ENCODE measurements around the gene WDR87. TPM values are rescaled to one million over a fixed set of nuclear protein-coding genes. Genes with fewer than 3 reads are reported as not detected.
"Not testable (repeated sequence)": the region's sequence is repeated elsewhere in the genome, so short reads cannot be mapped to it uniquely, and the experiment has no call there.

The WDR87 gene
- polyA plus RNA-seq, 2 of the 4 experiments (the other 2 are of a cell fraction), result not detected

DNA sequence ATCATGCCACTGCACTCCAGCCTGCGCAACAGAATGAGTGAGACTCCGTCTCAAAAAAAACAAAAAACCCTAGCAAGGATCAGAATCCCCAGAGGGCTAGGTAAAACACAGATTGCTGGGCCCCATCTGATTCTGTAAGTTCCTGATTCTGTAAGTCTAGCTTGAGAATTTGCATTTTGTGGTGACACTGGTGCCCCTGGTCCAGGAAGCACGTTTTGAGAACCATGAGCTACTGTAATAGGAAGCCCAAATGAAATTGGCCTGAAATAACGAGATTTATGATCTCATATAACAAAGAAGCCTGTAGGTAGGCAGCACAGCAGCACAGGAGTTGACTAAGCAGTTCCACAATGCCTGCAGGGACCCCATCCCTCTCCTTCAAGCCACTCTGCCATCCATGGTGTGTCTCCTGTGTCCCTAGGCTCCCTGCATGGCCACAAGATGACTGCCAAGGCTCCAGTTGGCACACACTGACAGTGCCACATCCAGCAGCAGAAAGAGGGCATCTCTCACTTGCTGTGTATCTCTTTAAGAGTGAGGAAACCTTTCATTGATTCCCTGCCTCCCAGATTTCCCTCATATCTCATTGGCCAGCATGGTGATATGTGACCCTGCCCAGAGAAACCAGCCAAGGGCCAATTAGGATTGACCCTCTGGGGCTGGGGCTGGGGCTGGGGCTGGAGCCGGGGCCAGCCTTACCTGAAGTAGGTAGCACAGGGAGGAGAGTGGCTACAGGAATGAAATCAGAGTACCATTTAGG is 22.3 kb upstream of the WDR87 start:
- ChIA-PET CTCF (interaction anchor here (0.8 to 16.3 kb wide), 7 partner anchors 9 to 312 kb away, joined by 3 to 230 read pairs (median 3); partner anchors contain the start of genes SIPA1L3 and WDR87), POLR2A (no interaction called here)
- DNase-seq (ENCODE audit: low read depth in 1 of 2, low spot score in 1 of 2) (peak; percentile 68 to 74), FAIRE-seq (peak; percentile 82), ATAC-seq (peak; percentile 8 to 53; a peak in 3 of 6 replicates)
- Histone ChIP-seq H3K27ac (peak overlapping the region; percentile 32 to 50), H3K9me3 (0 out of 3 replicates have a peak, but pooled peaks cover 4% of the 10 kb centered on the region), H3K4me3 (no peak overlapping the region), H3K4me1 (peaks cover 60% of the 10 kb centered on the region), H3K4me2 (peak overlapping the region; percentile 49)
- no peak for TF ChIP-seq CBX8 (IDR thresholded peaks at IDR 0.05)
- peak; percentile 39; the same call in 1 of the 2 replicates for TF ChIP-seq POLR2AphosphoS2 (conservative IDR thresholded peaks at IDR 0.05; ENCODE audit: low read length)
- WGBS (ENCODE audit: missing lambda C conversion rate), result 42% methylated on average over 5 of the region's 5 CpGs

DNA sequence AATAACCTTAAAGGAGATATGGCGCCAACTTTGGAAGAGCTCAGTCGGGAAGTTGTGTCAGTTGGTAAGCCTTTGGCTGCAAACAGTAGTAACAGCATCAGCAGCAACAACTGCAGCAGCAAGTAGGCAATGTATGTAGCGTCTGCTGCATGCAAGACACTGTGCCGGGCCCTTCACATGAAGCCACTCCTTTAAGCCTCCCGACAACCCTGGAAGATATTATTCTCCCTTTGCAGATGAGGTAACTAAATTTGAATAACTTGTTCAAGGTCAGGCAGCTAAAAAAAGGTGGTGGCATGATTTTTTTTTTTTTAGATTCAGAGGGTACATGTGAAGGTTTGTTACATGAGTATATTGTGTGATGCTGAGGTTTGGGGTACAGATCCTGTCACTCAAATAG is 20.3 kb upstream of the WDR87 start:
- ChIA-PET CTCF (interaction anchor here (0.7 to 16.3 kb wide), 5 partner anchors 12 to 168 kb away, joined by 3 to 230 read pairs (median 6); partner anchors contain the start of genes SIPA1L3 and WDR87), POLR2A (interaction anchor here (0.7 to 1.2 kb wide), 2 partner anchors 20 to 1154 kb away, joined by 3 to 4 read pairs; partner anchors contain the start of gene SIPA1L3)
- Histone ChIP-seq H3K4me3 (no peak overlapping the region), H3K4me2 (no peak overlapping the region), H3K9me3 (0 out of 3 replicates have a peak, but pooled peaks cover 4% of the 10 kb centered on the region), H3K27ac (peak overlapping the region in 1 of 2 experiments; percentile 38; a peak in 3 of 6 replicates), H3K4me1 (peaks cover 55% of the 10 kb centered on the region)
- no peak for DNase-seq (ENCODE audit: low read depth in 1 of 2, low spot score in 1 of 2)
- TF ChIP-seq HOXB13 (CRISPR knock-in tag; IDR thresholded peaks at IDR 0.05; ENCODE audit: low read depth), result no peak
- TF ChIP-seq, protein P1, sequence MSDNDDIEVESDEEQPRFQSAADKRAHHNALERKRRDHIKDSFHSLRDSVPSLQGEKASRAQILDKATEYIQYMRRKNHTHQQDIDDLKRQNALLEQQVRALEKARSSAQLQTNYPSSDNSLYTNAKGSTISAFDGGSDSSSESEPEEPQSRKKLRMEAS (IDR thresholded peaks at IDR 0.05), result no peak
- TF ChIP-seq SREBF2 (IDR thresholded peaks at IDR 0.05), result no peak
- TF ChIP-seq ZFP36 (IDR thresholded peaks at IDR 0.05; ENCODE audit: borderline replicate concordance, partially characterized antibody), result no peak
- ATAC-seq, result no peak
- WGBS (ENCODE audit: missing lambda C conversion rate), result 73% methylated on average over 5 of the region's 5 CpGs
- peak; percentile 61 for FAIRE-seq

GRCh38 chr19:37926255-37926654 is 19.9 kb upstream of the WDR87 start:
- WGBS (ENCODE audit: missing lambda C conversion rate), result 80% methylated on average over 10 of the region's 10 CpGs
- H3K4me1 ChIP-seq, result peaks cover 51% of the 10 kb centered on the region
- no peak for TF ChIP-seq CBX2 (IDR thresholded peaks at IDR 0.05; ENCODE audit: borderline replicate concordance, low read depth)
- TF ChIP-seq REST (IDR thresholded peaks at IDR 0.05), result no peak
- TF ChIP-seq CEBPB (IDR thresholded peaks at IDR 0.05), result 0 out of 4 replicates have a peak, but pooled peaks of 1 of the 2 experiments have one; percentile 6
- H3K27ac ChIP-seq, result peak overlapping the region in 1 of 2 experiments; percentile 38; a peak in 3 of 6 replicates
- ATAC-seq (no peak), FAIRE-seq (no peak), DNase-seq (ENCODE audit: low read depth in 1 of 2, low spot score in 1 of 2) (no peak)
- ChIA-PET CTCF (interaction anchor here (0.7 to 16.3 kb wide), 5 partner anchors 12 to 169 kb away, joined by 3 to 230 read pairs (median 6); partner anchors contain the start of genes SIPA1L3 and WDR87), POLR2A (interaction anchor here (1.2 kb wide), 1 partner anchor 19 kb away, joined by 4 read pairs; the partner anchor contains the start of gene SIPA1L3)
- H3K4me2 ChIP-seq, result 0 out of 3 replicates have a peak overlapping the region, but pooled peaks have one; percentile 17
- H3K4me3 ChIP-seq, result no peak overlapping the region
- 0 out of 3 replicates have a peak, but pooled peaks cover 4% of the 10 kb centered on the region for H3K9me3 ChIP-seq

DNA sequence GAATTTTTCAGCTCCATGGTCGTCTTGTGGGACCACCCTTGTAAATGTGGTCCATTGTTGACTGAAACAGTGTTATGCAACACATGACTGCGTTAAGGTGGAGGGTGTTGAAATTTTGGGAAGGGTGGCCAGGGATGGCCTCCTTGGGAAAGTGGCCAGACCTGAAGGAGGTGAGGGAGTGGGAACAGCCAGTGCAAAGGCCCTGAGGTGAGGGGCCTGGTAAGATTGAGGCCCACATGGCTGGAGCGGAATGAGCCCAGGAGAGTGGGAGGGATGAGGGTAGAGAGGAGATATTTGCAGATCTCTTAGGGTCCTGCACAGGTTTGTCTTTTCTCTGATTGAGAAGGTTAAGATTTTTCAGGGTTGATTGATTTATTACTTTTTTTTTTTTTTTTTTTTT is 18.8 kb upstream of the WDR87 start:
- no peak for FAIRE-seq
- no peak for DNase-seq (ENCODE audit: low read depth in 1 of 2, low spot score in 1 of 2)
- Histone ChIP-seq H3K4me3 (no peak overlapping the region), H3K27ac (no peak overlapping the region), H3K9me3 (no peaks in the 10 kb centered on the region), H3K4me2 (no peak overlapping the region), H3K4me1 (peaks cover 40% of the 10 kb centered on the region)
- TF ChIP-seq CEBPB (IDR thresholded peaks at IDR 0.05), result peak in 1 of 2 experiments; percentile 23; a peak in 2 of 4 replicates
- no peak for TF ChIP-seq TP53 (CRISPR knock-in tag; IDR thresholded peaks at IDR 0.05)
- ChIA-PET POLR2A (no interaction called here), CTCF (interaction anchor here (0.6 to 16.3 kb wide), 3 partner anchors 20 to 139 kb away, joined by 3 to 230 read pairs (median 4); partner anchors contain the start of genes SIPA1L3 and WDR87)
- no peak for ATAC-seq
- WGBS (ENCODE audit: missing lambda C conversion rate), result 86% methylated on average over 3 of the region's 3 CpGs

DNA sequence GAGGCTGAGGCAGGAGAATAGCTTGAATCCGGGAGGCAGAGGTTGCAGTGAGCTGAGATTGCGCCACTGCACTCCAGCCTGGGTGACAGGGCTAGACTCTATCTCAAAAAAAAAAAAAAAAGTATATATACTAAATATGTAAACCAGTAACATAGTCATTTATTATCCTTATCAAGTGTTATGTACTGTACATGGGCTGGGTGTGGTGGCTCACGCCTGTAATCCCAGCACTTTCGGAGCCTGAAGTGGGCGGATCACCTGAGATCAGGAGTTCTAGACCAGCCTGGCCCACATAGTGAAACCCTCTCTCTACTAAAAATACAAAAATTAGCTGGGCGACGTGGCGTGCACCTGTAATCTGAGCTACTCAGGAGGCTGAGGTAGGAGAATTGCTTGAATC is 18.2 kb upstream of the WDR87 start:
- H3K27ac ChIP-seq; DNase-seq (ENCODE audit: low read depth in 1 of 2, low spot score in 1 of 2); FAIRE-seq; ATAC-seq; H3K4me2 ChIP-seq; H3K4me3 ChIP-seq; H3K9me3 ChIP-seq: not testable (repeated sequence)
- 92% methylated on average over 8 of the region's 8 CpGs for WGBS (ENCODE audit: missing lambda C conversion rate)
- peaks cover 34% of the 10 kb centered on the region for H3K4me1 ChIP-seq
- CTCF ChIA-PET, result interaction anchor here (0.6 to 16.3 kb wide), 9 partner anchors 12 to 250 kb away, joined by 3 to 230 read pairs (median 4); partner anchors contain the start of genes SIPA1L3 and WDR87
- POLR2A ChIA-PET, result interaction anchor here (1.7 kb wide), 1 partner anchor 8 kb away, joined by 11 read pairs; no protein-coding TSS in a partner anchor
